ENCODE measurements around the gene NRG2.

NRG2 gene

DNA sequence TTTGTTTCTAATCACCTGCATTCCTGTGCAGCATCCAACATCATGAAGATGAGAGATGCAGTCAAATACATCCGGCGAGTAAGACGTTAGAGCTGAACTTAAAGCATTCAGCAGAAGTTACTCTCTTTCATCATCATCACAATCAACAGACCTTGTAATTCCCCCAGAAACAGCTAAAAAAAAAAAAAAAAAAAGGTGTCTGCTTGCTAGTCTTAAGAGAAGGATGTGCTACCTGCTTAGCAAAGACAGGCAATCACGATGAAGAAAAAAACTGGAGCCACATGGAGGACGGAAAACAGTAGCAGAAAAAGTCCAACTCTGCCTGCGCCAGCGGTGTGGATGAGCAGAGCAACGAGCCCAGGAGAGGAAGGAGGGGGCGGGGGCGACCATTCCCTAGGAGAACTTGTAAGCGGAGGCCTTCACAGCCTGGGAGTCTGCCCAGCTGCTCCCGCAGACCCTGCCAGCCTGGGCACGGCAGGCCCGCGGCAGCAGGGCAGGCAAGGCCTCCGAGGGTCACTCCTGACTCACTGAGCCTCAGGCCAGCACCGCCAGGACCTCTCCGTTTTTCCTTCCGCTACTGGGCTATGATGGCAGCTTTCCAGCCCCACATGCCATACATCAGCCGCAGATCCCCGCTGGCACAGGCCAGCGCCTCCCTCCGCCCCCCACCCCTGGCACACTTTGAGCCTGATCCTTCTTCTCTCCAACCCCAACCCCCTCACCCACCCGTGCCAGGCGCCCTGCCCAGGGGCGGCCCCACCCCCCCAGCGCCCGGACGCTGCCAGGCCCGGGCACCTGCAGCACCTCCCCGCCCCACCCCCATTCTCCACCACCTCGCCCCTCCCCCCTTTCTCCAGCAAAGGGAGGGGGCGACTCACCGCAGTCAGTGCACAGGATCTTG is 1.4 kb downstream of the NRG2 start:
- no peak for DNase-seq (ENCODE audit: low read depth in 1 of 2, low spot score in 1 of 2)
- Histone ChIP-seq H3K27ac (replicated peaks) (no peak overlapping the region), H3K27me3 (ENCODE audit: insufficient read depth, poor library complexity, severe bottlenecking) (peaks cover 12% of the 10 kb centered on the region), H3K4me3 (replicated peaks; ENCODE audit: insufficient read depth, low read length) (no peak overlapping the region)
- TF ChIP-seq, protein P1, sequence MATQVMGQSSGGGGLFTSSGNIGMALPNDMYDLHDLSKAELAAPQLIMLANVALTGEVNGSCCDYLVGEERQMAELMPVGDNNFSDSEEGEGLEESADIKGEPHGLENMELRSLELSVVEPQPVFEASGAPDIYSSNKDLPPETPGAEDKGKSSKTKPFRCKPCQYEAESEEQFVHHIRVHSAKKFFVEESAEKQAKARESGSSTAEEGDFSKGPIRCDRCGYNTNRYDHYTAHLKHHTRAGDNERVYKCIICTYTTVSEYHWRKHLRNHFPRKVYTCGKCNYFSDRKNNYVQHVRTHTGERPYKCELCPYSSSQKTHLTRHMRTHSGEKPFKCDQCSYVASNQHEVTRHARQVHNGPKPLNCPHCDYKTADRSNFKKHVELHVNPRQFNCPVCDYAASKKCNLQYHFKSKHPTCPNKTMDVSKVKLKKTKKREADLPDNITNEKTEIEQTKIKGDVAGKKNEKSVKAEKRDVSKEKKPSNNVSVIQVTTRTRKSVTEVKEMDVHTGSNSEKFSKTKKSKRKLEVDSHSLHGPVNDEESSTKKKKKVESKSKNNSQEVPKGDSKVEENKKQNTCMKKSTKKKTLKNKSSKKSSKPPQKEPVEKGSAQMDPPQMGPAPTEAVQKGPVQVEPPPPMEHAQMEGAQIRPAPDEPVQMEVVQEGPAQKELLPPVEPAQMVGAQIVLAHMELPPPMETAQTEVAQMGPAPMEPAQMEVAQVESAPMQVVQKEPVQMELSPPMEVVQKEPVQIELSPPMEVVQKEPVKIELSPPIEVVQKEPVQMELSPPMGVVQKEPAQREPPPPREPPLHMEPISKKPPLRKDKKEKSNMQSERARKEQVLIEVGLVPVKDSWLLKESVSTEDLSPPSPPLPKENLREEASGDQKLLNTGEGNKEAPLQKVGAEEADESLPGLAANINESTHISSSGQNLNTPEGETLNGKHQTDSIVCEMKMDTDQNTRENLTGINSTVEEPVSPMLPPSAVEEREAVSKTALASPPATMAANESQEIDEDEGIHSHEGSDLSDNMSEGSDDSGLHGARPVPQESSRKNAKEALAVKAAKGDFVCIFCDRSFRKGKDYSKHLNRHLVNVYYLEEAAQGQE (IDR thresholded peaks at IDR 0.05; ENCODE audit: insufficient replicate concordance, low read depth): no peak
- TF ChIP-seq POLR2AphosphoS5 (IDR thresholded peaks at IDR 0.05; ENCODE audit: low read depth) (no peak), GABPA (IDR thresholded peaks at IDR 0.05; ENCODE audit: low read depth) (no peak), SPI1 (IDR thresholded peaks at IDR 0.05; ENCODE audit: borderline replicate concordance, low read depth) (no peak)
- TF ChIP-seq, protein P2, sequence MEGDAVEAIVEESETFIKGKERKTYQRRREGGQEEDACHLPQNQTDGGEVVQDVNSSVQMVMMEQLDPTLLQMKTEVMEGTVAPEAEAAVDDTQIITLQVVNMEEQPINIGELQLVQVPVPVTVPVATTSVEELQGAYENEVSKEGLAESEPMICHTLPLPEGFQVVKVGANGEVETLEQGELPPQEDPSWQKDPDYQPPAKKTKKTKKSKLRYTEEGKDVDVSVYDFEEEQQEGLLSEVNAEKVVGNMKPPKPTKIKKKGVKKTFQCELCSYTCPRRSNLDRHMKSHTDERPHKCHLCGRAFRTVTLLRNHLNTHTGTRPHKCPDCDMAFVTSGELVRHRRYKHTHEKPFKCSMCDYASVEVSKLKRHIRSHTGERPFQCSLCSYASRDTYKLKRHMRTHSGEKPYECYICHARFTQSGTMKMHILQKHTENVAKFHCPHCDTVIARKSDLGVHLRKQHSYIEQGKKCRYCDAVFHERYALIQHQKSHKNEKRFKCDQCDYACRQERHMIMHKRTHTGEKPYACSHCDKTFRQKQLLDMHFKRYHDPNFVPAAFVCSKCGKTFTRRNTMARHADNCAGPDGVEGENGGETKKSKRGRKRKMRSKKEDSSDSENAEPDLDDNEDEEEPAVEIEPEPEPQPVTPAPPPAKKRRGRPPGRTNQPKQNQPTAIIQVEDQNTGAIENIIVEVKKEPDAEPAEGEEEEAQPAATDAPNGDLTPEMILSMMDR (IDR thresholded peaks at IDR 0.05; ENCODE audit: insufficient read depth, low read length): no peak

DNA sequence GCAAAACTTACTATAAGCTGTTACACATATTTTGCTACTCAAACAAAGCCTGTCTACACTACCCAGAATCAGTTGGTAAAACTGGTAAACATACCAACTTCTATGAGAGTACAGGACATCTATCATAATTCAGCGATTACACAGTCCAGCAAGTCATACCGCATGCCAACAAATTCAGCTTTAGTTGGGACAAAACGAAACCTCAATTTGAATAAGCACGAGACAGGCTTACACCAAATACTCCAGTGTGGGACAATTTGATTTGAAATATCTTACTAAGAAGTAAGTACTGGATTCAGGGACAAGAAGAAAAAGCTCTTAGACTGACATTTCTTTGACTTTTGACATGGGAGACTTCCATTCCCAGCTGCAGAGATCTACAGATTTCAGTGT is 2.0 kb downstream of the NRG2 start:
- TF ChIP-seq SPI1 (IDR thresholded peaks at IDR 0.05; ENCODE audit: borderline replicate concordance, low read depth) (no peak), GABPA (IDR thresholded peaks at IDR 0.05; ENCODE audit: low read depth) (no peak), POLR2AphosphoS5 (IDR thresholded peaks at IDR 0.05; ENCODE audit: low read depth) (no peak)
- TF ChIP-seq, protein P1 (IDR thresholded peaks at IDR 0.05; ENCODE audit: insufficient replicate concordance, low read depth): no peak
- TF ChIP-seq, protein P2 (IDR thresholded peaks at IDR 0.05; ENCODE audit: insufficient read depth, low read length): no peak
- DNase-seq (ENCODE audit: low read depth in 1 of 2, low spot score in 1 of 2): no peak
- H3K27ac ChIP-seq (replicated peaks): no peak overlapping the region
- H3K4me3 ChIP-seq (replicated peaks; ENCODE audit: insufficient read depth, low read length): no peak overlapping the region
- H3K27me3 ChIP-seq (ENCODE audit: insufficient read depth, poor library complexity, severe bottlenecking): peaks cover 12% of the 10 kb centered on the region

DNA sequence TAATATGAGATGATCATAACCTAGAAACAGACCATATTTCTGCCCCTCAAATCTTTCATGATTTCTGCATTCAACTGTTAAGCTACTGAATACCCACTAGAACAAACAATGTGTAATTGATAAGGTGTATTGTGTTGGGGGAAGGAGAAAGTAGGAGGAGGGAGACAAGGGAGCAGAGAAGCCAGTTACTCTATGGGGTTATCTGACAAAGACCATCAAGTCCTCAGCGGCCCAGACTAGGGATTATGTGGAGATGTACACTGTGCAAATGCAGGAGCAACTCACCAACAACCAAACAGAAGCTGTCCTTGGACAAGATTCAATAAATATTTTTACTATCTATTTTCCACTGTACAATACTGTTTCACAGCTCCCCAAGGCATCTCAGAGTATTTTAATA is 2.7 kb downstream of the NRG2 start:
- TF ChIP-seq GABPA (IDR thresholded peaks at IDR 0.05; ENCODE audit: low read depth) (no peak), SPI1 (IDR thresholded peaks at IDR 0.05; ENCODE audit: borderline replicate concordance, low read depth) (no peak)
- DNase-seq (ENCODE audit: low read depth in 1 of 2, low spot score in 1 of 2): no peak
- H3K27ac ChIP-seq (replicated peaks): no peak overlapping the region
- H3K4me3 ChIP-seq (replicated peaks; ENCODE audit: insufficient read depth, low read length): no peak overlapping the region
- peaks cover 12% of the 10 kb centered on the region for H3K27me3 ChIP-seq (ENCODE audit: insufficient read depth, poor library complexity, severe bottlenecking)

DNA sequence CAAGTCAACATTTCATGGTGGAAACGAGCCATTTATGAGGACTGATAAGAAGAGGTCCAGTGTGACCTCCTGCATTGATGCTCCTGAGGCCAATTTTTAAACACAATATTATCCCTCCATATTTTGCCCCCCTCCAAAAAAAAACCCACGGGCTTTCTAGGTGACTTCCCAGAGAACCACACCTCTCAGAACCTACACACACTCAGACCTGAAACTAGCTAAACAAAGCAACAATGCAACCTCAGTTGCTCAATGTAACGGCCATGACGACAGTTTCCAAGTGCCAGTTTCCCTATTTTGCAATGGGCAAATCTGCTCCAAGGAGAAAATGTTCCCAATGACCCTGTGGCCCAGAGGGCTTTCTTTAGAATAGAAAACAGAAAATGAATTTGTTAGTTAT is 3.5 kb downstream of the NRG2 start:
- no peak for TF ChIP-seq SPI1 (IDR thresholded peaks at IDR 0.05; ENCODE audit: borderline replicate concordance, low read depth)
- TF ChIP-seq, protein P1 (IDR thresholded peaks at IDR 0.05; ENCODE audit: insufficient replicate concordance, low read depth): no peak
- TF ChIP-seq GABPA (IDR thresholded peaks at IDR 0.05; ENCODE audit: low read depth): no peak
- TF ChIP-seq, protein P2 (IDR thresholded peaks at IDR 0.05; ENCODE audit: insufficient read depth, low read length): no peak
- TF ChIP-seq POLR2AphosphoS5 (IDR thresholded peaks at IDR 0.05; ENCODE audit: low read depth): no peak
- Histone ChIP-seq H3K4me3 (replicated peaks; ENCODE audit: insufficient read depth, low read length) (no peak overlapping the region), H3K27me3 (ENCODE audit: insufficient read depth, poor library complexity, severe bottlenecking) (peaks cover 12% of the 10 kb centered on the region), H3K27ac (replicated peaks) (no peak overlapping the region)
- DNase-seq (ENCODE audit: low read depth in 1 of 2, low spot score in 1 of 2): no peak

All from HL-60 (cell line).